ENCODE measurements around the gene GPRC5C. TPM values are rescaled to one million over a fixed set of nuclear protein-coding genes. Genes with fewer than 3 reads are reported as not detected.

The GPRC5C gene
- total RNA-seq, 4 donors from 2014 or later, result 12.6 to 23.6 (median 14.5) TPM

DNA sequence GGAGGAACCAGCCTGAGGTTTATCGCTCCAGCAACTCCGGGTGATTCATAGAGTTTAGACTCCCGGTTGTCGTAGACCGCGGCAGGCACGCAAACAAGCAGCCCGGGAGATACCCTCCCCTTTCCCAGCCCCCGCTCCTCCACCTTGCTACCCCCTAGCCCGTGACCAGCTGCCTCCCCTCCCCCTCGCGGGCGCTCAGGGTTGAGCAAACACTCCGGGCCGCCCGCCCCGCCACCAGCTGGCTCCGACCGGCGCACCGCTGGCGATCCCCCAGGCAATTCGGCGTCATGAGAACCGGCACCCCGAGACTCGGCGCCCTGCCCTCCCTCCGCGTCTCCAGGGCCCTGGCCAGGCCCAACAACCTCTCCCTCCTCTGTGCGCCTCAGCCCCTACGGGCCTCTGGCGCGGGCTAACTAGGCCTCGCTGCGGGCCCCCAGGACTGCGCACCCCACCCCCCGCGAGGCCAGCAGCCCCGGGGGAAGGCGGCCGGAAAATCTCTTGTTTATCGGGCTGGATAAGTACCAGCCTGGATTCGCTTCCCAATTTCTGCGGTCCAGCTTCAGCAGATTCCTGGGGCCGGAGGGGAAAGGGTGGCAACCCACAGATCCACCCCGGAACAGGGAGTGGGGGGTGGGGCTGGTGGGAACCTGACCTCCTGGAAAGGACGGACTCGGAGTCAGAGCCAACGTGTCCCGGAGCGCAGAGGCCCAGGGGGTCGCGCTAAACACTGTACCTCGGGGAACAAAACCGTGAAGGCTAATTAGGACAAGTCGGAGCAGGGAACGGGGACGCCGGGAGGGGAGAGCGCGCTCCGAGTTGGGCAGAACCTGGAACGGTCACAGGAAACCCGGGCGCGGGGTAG lies 951 bp upstream of the GPRC5C start:
- WGBS, result under 1% methylated on average over 39 of the region's 67 CpGs
- peak overlapping the region; percentile 88 to 90 (median 89) for H3K27ac ChIP-seq (replicated peaks in 1 of 4)
- H3K4me3 ChIP-seq, result peak overlapping the region; percentile 61 to 72 (median 66)
- TF ChIP-seq POLR2AphosphoS5 (IDR thresholded peaks at IDR 0.05) (peak; percentile 68 to 75), POLR2A (IDR thresholded peaks at IDR 0.05; ENCODE audit: low read depth) (peak; percentile 4)
- TF ChIP-seq, protein P1, sequence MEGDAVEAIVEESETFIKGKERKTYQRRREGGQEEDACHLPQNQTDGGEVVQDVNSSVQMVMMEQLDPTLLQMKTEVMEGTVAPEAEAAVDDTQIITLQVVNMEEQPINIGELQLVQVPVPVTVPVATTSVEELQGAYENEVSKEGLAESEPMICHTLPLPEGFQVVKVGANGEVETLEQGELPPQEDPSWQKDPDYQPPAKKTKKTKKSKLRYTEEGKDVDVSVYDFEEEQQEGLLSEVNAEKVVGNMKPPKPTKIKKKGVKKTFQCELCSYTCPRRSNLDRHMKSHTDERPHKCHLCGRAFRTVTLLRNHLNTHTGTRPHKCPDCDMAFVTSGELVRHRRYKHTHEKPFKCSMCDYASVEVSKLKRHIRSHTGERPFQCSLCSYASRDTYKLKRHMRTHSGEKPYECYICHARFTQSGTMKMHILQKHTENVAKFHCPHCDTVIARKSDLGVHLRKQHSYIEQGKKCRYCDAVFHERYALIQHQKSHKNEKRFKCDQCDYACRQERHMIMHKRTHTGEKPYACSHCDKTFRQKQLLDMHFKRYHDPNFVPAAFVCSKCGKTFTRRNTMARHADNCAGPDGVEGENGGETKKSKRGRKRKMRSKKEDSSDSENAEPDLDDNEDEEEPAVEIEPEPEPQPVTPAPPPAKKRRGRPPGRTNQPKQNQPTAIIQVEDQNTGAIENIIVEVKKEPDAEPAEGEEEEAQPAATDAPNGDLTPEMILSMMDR (IDR thresholded peaks at IDR 0.05), result no peak
- intact Hi-C loops (cut with DNase I), result no loop called here
- no peaks in the 10 kb centered on the region for H3K9me3 ChIP-seq
- H3K27me3 ChIP-seq, result peaks cover 0 to 32% (median 11%) of the 10 kb centered on the region in 4 donors
- H3K4me1 ChIP-seq, result peaks cover 34 to 49% (median 46%) of the 10 kb centered on the region in 4 donors
- no peaks in the 10 kb centered on the region for H3K36me3 ChIP-seq
- DNase-seq (ENCODE audit: extremely low spot score), result no peak

DNA sequence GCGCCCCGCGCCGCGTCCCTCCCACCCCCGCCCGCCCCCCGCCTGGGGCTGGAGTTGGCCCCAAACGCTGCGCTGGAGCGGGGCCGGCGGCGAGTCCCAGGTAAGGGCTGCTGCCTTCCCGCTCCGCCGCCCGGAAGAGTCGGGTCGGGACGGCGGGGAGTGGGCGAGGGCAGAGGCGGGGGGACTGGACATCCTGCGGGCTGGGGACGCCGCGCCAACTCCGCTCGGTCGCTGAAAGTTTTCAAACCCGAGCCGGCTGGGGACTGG lies 469 bp downstream of the GPRC5C start:
- WGBS, result 0% methylated on average over 5 of the region's 33 CpGs
- intact Hi-C loops (cut with DNase I), result no loop called here
- Histone ChIP-seq H3K9me3 (peaks cover 0 to 4% (median 2%) of the 10 kb centered on the region in 4 donors), H3K27ac (replicated peaks in 1 of 4) (peak overlapping the region; percentile 88 to 90 (median 89)), H3K4me1 (peaks cover 24 to 48% (median 45%) of the 10 kb centered on the region in 4 donors), H3K4me3 (peak overlapping the region; percentile 61 to 72 (median 66)), H3K36me3 (no peaks in the 10 kb centered on the region), H3K27me3 (peaks cover 0 to 32% (median 11%) of the 10 kb centered on the region in 4 donors)
- DNase-seq (ENCODE audit: extremely low spot score), result no peak
- TF ChIP-seq POLR2AphosphoS5 (IDR thresholded peaks at IDR 0.05) (no peak), POLR2A (IDR thresholded peaks at IDR 0.05; ENCODE audit: low read depth) (no peak), EP300 (IDR thresholded peaks at IDR 0.05) (no peak)
- TF ChIP-seq, protein P1 (IDR thresholded peaks at IDR 0.05), result no peak

DNA sequence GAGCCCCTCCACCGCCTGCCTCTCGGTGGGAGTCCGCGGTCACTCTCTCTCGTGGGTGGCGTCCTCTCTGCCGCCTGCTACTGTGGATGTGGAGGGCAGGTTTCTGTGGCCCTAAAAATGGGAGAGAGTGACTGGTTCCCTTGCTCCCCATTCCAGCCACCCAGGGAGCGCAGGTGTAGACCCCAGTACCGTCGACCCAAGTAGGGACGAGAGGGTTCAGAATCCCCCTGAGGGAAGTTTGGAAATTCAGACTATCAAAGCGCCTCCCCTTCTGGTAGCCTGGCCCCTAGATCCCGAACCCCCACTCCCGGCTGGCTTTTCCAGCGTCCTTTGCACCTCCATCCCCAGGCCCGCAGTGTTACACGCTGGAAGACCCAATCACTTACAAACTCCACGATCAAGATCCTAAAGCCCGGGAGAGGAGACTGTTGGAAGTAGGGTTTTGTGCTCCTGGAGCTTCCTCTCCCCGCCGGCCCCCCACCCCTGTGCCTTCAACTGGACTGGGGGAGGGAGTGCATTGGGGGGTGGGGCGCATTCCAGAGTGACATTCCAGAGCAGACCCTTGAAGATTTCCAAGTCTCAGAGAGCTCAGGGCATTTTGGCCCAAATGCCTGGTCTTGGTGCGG lies 991 bp downstream of the GPRC5C start:
- Histone ChIP-seq H3K36me3 (no peaks in the 10 kb centered on the region), H3K4me3 (peak overlapping the region; percentile 61 to 72 (median 66)), H3K9me3 (peaks cover 0 to 9% (median 7%) of the 10 kb centered on the region in 4 donors), H3K4me1 (peaks cover 22 to 48% (median 44%) of the 10 kb centered on the region in 4 donors), H3K27me3 (peaks cover 0 to 32% (median 11%) of the 10 kb centered on the region in 4 donors), H3K27ac (replicated peaks in 1 of 4) (peak overlapping the region; percentile 88 to 90 (median 89))
- intact Hi-C loops (cut with DNase I), result no loop called here
- 17% methylated on average over 13 of the region's 23 CpGs for WGBS
- DNase-seq (ENCODE audit: extremely low spot score), result no peak
- TF ChIP-seq EP300 (IDR thresholded peaks at IDR 0.05) (no peak), POLR2AphosphoS5 (IDR thresholded peaks at IDR 0.05) (no peak), POLR2A (IDR thresholded peaks at IDR 0.05; ENCODE audit: low read depth) (no peak)
- TF ChIP-seq, protein P1 (IDR thresholded peaks at IDR 0.05), result no peak

DNA sequence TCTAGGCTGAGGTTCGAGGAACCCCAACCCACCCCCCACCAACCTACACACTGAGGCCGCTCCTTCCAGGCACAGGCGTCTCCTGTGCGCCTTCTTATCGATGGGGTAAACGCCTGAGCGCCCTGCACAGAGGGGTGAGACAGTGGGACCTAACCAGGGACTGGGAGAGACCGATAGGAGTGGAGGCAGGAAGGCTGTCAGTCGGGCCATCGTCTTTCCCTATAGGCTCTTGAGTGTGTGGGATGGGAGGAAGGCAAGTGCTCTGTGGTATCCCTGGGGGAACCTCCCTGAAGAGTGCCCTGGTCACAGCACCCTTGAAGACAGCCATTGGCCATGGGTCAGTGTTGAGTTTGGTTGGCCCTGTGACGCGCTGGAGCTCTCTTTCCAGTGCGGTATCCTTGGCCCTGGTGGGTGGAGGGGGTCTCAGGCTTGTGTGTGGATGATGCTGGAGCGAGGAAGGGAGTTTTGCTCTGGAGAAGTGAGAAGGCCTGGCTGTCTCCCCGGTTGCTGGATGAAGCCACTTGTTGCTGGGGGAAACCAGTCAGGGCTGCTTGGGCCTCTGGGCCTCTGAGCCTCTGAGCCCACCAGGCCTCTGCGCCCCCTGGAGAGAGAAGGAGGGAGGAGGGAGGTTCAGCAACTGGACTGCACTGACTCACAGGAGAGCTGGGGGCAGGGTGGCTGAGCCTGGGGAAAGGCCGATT lies 1.7 kb downstream of the GPRC5C start:
- WGBS, result 54% methylated on average over 14 of the region's 17 CpGs
- TF ChIP-seq EP300 (IDR thresholded peaks at IDR 0.05), result no peak
- no peak for TF ChIP-seq POLR2A (IDR thresholded peaks at IDR 0.05; ENCODE audit: low read depth)
- no peak for TF ChIP-seq POLR2AphosphoS5 (IDR thresholded peaks at IDR 0.05)
- TF ChIP-seq, protein P1 (IDR thresholded peaks at IDR 0.05), result no peak
- Histone ChIP-seq H3K27me3 (peaks cover 0 to 32% (median 11%) of the 10 kb centered on the region in 4 donors), H3K4me1 (peaks cover 21 to 48% (median 44%) of the 10 kb centered on the region in 4 donors), H3K27ac (replicated peaks in 1 of 4) (peak overlapping the region in 2 of 4 donors; percentile 88 to 89), H3K36me3 (no peaks in the 10 kb centered on the region), H3K4me3 (peak overlapping the region; percentile 61 to 72 (median 66)), H3K9me3 (peaks cover 0 to 12% (median 8%) of the 10 kb centered on the region in 4 donors)
- intact Hi-C loops (cut with DNase I), result no loop called here
- DNase-seq (ENCODE audit: extremely low spot score), result no peak

Data from esophagus muscularis mucosa (tissue), 4 donors.